Left lung (tissue), 10 donors: ENCODE data around the gene CD28. TPM values are rescaled to one million over a fixed set of nuclear protein-coding genes. Genes with fewer than 3 reads are reported as not detected.

Source experiments
- ATAC-seq: fragments of 200-7000 bp; cut with Tn5 transposase; one replicate; pipeline ENCODE4 v1.9.1; 2020; ENCODE audit warnings: moderate library complexity
- DNase-seq, 4 donors: peaks; one replicate each; pipeline ENCODE4 v3.0.0-alpha.2; 2013 to 2020
- H3K27ac ChIP-seq, 2 donors: fragments of 200-600 bp; sonication (generic) in 1 of 2; one replicate each; pipeline versions ENCODE4 v1.5.0 to v1.8.0; 2020 to 2021
- H3K27me3 ChIP-seq, 2 donors: fragments of 200-600 bp; sonication (generic) in 1 of 2; one replicate each; pipeline versions ENCODE4 v1.5.0 to v1.8.0; 2020 to 2021
- H3K36me3 ChIP-seq, 2 donors: fragments of 200-600 bp; sonication (generic) in 1 of 2; one replicate each; pipeline versions ENCODE4 v1.5.0 to v1.8.0; 2020 to 2021
- H3K4me1 ChIP-seq, 2 donors: fragments of 200-600 bp; one replicate each; pipeline ENCODE4 v1.8.0; 2021
- H3K4me3 ChIP-seq, 2 donors: fragments of 200-600 bp; sonication (generic) in 1 of 2; one replicate each; pipeline versions ENCODE4 v1.5.0 to v1.8.0; 2020 to 2021; ENCODE audit warnings: mild to moderate bottlenecking in 1 of 2
- H3K9me3 ChIP-seq, 2 donors: fragments of 200-600 bp; sonication (generic) in 1 of 2; one replicate each; pipeline versions ENCODE4 v1.5.0 to v1.8.0; 2020 to 2021
- CTCF ChIP-seq, 2 donors: fragments of 200-600 bp; sonication (generic) in 1 of 2; IDR thresholded peaks; one replicate each; pipeline versions ENCODE4 v1.5.0 to v1.8.0; 2021; ENCODE audit warnings: antibody characterized with exemption in 2 of 2
- intact Hi-C, 2 donors: fragments of 100-400 bp; cut with DNase I; formaldehyde crosslinking; loops; one replicate each; pipeline versions ENCODE4 v1.11.2 to v1.14.2; 2022
- polyA plus RNA-seq, 6 donors: library from polyadenylated mRNA; unstranded; fragments of 120-200 nt; gene quantifications; one replicate each; pipeline ENCODE4 v1.2.1, GENCODE V29; 2013; ENCODE audit not compliant: insufficient read length in 6 of 6
- total RNA-seq, 2 donors: library from RNA; stranded (reverse); fragmentation: NEBNext Ultra II Directional; extraction: Animal tissue kit (Norgen Biotek cat#: 25700); gene quantifications; one replicate each; pipeline ENCODE4 v1.2.1, GENCODE V29; 2021
- donor health status: DM: no; HTN: yes; CAD: no.
- donor health status: DM: no; HTN: no; CAD: no.

CD28 gene
- total and polyA plus RNA-seq, 8 donors: 1.3 to 4.6 (median 2.4) TPM

- TF ChIP-seq CTCF (IDR thresholded peaks at IDR 0.05): no peak
- Histone ChIP-seq H3K27ac (peak overlapping the region; percentile 60 to 67), H3K9me3 (no peaks in the 10 kb centered on the region), H3K36me3 (no peaks in the 10 kb centered on the region), H3K4me1 (peaks cover 21 to 48% of the 10 kb centered on the region in 2 donors), H3K27me3 (no peaks in the 10 kb centered on the region), H3K4me3 (no peak overlapping the region)
- peak; percentile 32 for ATAC-seq
- DNase-seq: peak in 2 of 4 donors; percentile 42 to 67
- intact Hi-C loops: no loop called here
Observed at GRCh38 chr2:203786549-203787351, 80.3 kb downstream of the CD28 start.

GRCh38 chr2:203787979-203788378 lies 81.5 kb downstream of the CD28 start:
- H3K9me3 ChIP-seq: no peaks in the 10 kb centered on the region
- ATAC-seq (no peak), DNase-seq (no peak)
- H3K4me1 ChIP-seq: peaks cover 13 to 36% of the 10 kb centered on the region in 2 donors
- peak overlapping the region; percentile 60 to 67 for H3K27ac ChIP-seq
- intact Hi-C loops: no loop called here
- TF ChIP-seq CTCF (IDR thresholded peaks at IDR 0.05): no peak
- H3K36me3 ChIP-seq: no peaks in the 10 kb centered on the region
- H3K4me3 ChIP-seq: no peak overlapping the region
- H3K27me3 ChIP-seq: no peaks in the 10 kb centered on the region

Other genes starting within 250 kb of the CD28 start
- gene RAPH1, start 171.3 kb upstream of the CD28 start, total RNA-seq: 10 to 100 TPM; 70.7 to 74.7 TPM
- gene RAPH1, start 171.3 kb upstream of the CD28 start, polyA plus RNA-seq: 10 to 100 TPM; 24.6 to 30.2 (median 25.3) TPM
- 1 to 10 TPM in 1 of 2 donors, under 1 TPM in 1; 0.70 to 1.4 TPM for gene CTLA4, start 161.1 kb downstream of the CD28 start, total RNA-seq
- under 1 TPM in 5 of 6 donors, not detected in 1; 0.17 to 0.83 (median 0.34) TPM for gene CTLA4, start 161.1 kb downstream of the CD28 start, polyA plus RNA-seq
- under 1 TPM; 0.32 to 0.71 TPM for gene ICOS, start 230.1 kb downstream of the CD28 start, total RNA-seq
- under 1 TPM in 4 of 6 donors, not detected in 2; 0.04 to 0.18 (median 0.09) TPM for gene ICOS, start 230.1 kb downstream of the CD28 start, polyA plus RNA-seq